ENCODE data around the gene HARS2. TPM values are rescaled to one million over a fixed set of nuclear protein-coding genes. Genes with fewer than 3 reads are reported as not detected.

Gene HARS2
- total RNA-seq, 1 experiment from 2014 or later = 20.5 TPM

- H3K79me2 ChIP-seq (ENCODE audit: insufficient read depth, low read length) = no peaks in the 10 kb centered on the region
- Mint-ChIP-seq H3K27ac (peak within 1 kb of the TSS in 2 of 3 experiments; percentile 49 to 92; a peak in 4 of 7 replicates), H3K27me3 (ENCODE audit: low read depth) (no peaks in the 10 kb centered on the region), H3K36me3 (ENCODE audit: insufficient read depth in 1 of 3, low read depth in 3 of 3) (peaks cover 22 to 81% (median 48%) of the 10 kb centered on the region in 3 experiments), H3K4me1 (peaks cover 0 to 6% of the 10 kb centered on the region in 2 experiments; a peak in 1 of 4 replicates), H3K4me3 (peak within 1 kb of the TSS in 1 of 2 experiments; percentile 31; a peak in 1 of 5 replicates), H3K9me3 (no peaks in the 10 kb centered on the region)
- no peak within 1 kb of the TSS for H3K18ac ChIP-seq (ENCODE audit: insufficient read length, low read depth, low read length)
- no peak within 1 kb of the TSS for H3K23ac ChIP-seq (ENCODE audit: insufficient read length, low read depth, low read length)
- no peak within 1 kb of the TSS for H2BK5ac ChIP-seq (ENCODE audit: insufficient read length, low read length)
- no peak within 1 kb of the TSS for H3K4ac ChIP-seq (ENCODE audit: low read depth, low read length)
- no peak within 1 kb of the TSS for H3T11ph ChIP-seq (ENCODE audit: low read length)
- H3K4me1 ChIP-seq (ENCODE audit: insufficient read depth, low read length) = no peaks in the 10 kb centered on the region
- no peak within 1 kb of the TSS for H4K5ac ChIP-seq (ENCODE audit: insufficient read length, low read depth, low read length)
- WGBS (ENCODE audit: extremely low coverage, insufficient read length, low lambda C conversion rate) = no CpG with 5 or more reads among the region's 45 CpGs
- no peak within 1 kb of the TSS for H3K9ac ChIP-seq (ENCODE audit: extremely low read depth, insufficient read length, low read length)
- peak; percentile 46 for DNase-seq
- H4K91ac ChIP-seq (ENCODE audit: insufficient read length, low read depth, low read length) = no peak within 1 kb of the TSS
- no peak for TF ChIP-seq CTCF (conservative IDR thresholded peaks at IDR 0.05)
- no peak within 1 kb of the TSS for H2BK12ac ChIP-seq (ENCODE audit: insufficient read length, low read depth, low read length)
- no peak within 1 kb of the TSS for H3K27ac ChIP-seq (ENCODE audit: insufficient read length, low read depth, low read length)
- H4K20me1 ChIP-seq (ENCODE audit: control insufficient read depth, insufficient read depth, insufficient read length) = no peaks in the 10 kb centered on the region
- no peaks in the 10 kb centered on the region for H3K23me2 ChIP-seq (ENCODE audit: insufficient read length, low read depth, low read length, poor library complexity, severe bottlenecking)
- H2BK120ac ChIP-seq (ENCODE audit: low read depth, low read length, poor library complexity, severe bottlenecking) = no peak within 1 kb of the TSS
- H3K56ac ChIP-seq (ENCODE audit: insufficient read length, low read depth, low read length) = no peak within 1 kb of the TSS
- H3K79me1 ChIP-seq (ENCODE audit: insufficient read depth, low read depth, low read length, poor library complexity, severe bottlenecking) = no peaks in the 10 kb centered on the region
- no peak within 1 kb of the TSS for H2BK20ac ChIP-seq (ENCODE audit: low read depth, low read length, poor library complexity, severe bottlenecking)
- H3K27me3 ChIP-seq (ENCODE audit: insufficient read depth, low read length) = no peaks in the 10 kb centered on the region
- no peak within 1 kb of the TSS for H3K4me2 ChIP-seq (ENCODE audit: insufficient read depth, insufficient read length, low read length)
- no peak within 1 kb of the TSS for H2BK15ac ChIP-seq (ENCODE audit: low read depth, low read length)
- H2AK5ac ChIP-seq (ENCODE audit: insufficient read length, low read length) = no peak within 1 kb of the TSS
- no peaks in the 10 kb centered on the region for H3K9me3 ChIP-seq (ENCODE audit: control insufficient read depth, low read depth, low read length)
- no peak within 1 kb of the TSS for H4K8ac ChIP-seq (replicated peaks; ENCODE audit: insufficient read length, low read depth, low read length)
- no peak within 1 kb of the TSS for H3K14ac ChIP-seq (ENCODE audit: insufficient read depth, low read length)
- H2AFZ ChIP-seq (ENCODE audit: low read length) = no peak within 1 kb of the TSS
Observed at GRCh38 chr5:140673187-140673976, 17.9 kb upstream of the HARS2 start, which contains the start of gene DND1. TSS of gene DND1 (minus strand) at chr5:140673576. CDS start at chr5:140673542, 34 bp downstream.

Data from H9 (cell line).